Ramos (cell line): Measurements from ENCODE around the gene HSF4.

ENCODE experiments used
- in situ Hi-C: fragments of 300-500 bp; cut with MboI; formaldehyde crosslinking; loops from one replicate; pipeline ENCODE4 v1.14.3; 2022; ENCODE audit warnings: low sequenced_read_pairs; ENCODE audit not compliant: unreplicated experiment

HSF4 gene

GRCh38 chr16:67183284-67183626 lies 18.7 kb downstream of the HSF4 start:
- in situ Hi-C loops = no loop called here

GRCh38 chr16:67183627-67184452 lies 19.3 kb downstream of the HSF4 start, which contains the start of gene MATCAP1:
TSS of gene MATCAP1 (minus strand) at chr16:67183963. CDS start at chr16:67180610, 3,353 bp downstream.
- in situ Hi-C loops = no loop called here

- in situ Hi-C loops = no loop called here
Observed at GRCh38 chr16:67184453-67184994, 20.0 kb downstream of the HSF4 start.

- in situ Hi-C loops = no loop called here
Observed at GRCh38 chr16:67184995-67185650, 20.6 kb downstream of the HSF4 start.

GRCh38 chr16:67185651-67186134 lies 21.1 kb downstream of the HSF4 start:
- in situ Hi-C loops = no loop called here

- in situ Hi-C loops = no loop called here
Observed at GRCh38 chr16:67186550-67186950, 22.0 kb downstream of the HSF4 start.

GRCh38 chr16:67187175-67187890 lies 22.8 kb downstream of the HSF4 start:
- in situ Hi-C loops = no loop called here

- in situ Hi-C loops = no loop called here
Observed at GRCh38 chr16:67188323-67188722, 23.8 kb downstream of the HSF4 start.

- in situ Hi-C loops = no loop called here
Observed at GRCh38 chr16:67188798-67189197, 24.3 kb downstream of the HSF4 start.

- in situ Hi-C loops = no loop called here
Observed at GRCh38 chr16:67190041-67190440, 25.5 kb downstream of the HSF4 start, which contains the start of gene EXOC3L1. TSS of gene EXOC3L1 (minus strand) at chr16:67190136. CDS start at chr16:67189676, 460 bp downstream.

- in situ Hi-C loops = no loop called here
Observed at GRCh38 chr16:67190448-67191399, 26.2 kb downstream of the HSF4 start.

- in situ Hi-C loops = no loop called here
Observed at GRCh38 chr16:67191411-67191994, 27.0 kb downstream of the HSF4 start.

GRCh38 chr16:67191995-67192681 lies 27.6 kb downstream of the HSF4 start, which contains the start of gene E2F4:
TSS of gene E2F4 (plus strand) at chr16:67192155. CDS start at chr16:67192228, 73 bp downstream.
- in situ Hi-C loops = no loop called here

- in situ Hi-C loops = no loop called here
Observed at GRCh38 chr16:67192781-67193361, 28.3 kb downstream of the HSF4 start.

- in situ Hi-C loops = no loop called here
Observed at GRCh38 chr16:67193536-67193935, 29.0 kb downstream of the HSF4 start.

GRCh38 chr16:67194260-67194659 lies 29.7 kb downstream of the HSF4 start:
- in situ Hi-C loops = no loop called here

GRCh38 chr16:67195676-67196075 lies 31.1 kb downstream of the HSF4 start:
- in situ Hi-C loops = no loop called here

- in situ Hi-C loops = no loop called here
Observed at GRCh38 chr16:67196881-67197280, 32.3 kb downstream of the HSF4 start.
